ENCODE data around the gene KRT23.

The KRT23 gene

DNA sequence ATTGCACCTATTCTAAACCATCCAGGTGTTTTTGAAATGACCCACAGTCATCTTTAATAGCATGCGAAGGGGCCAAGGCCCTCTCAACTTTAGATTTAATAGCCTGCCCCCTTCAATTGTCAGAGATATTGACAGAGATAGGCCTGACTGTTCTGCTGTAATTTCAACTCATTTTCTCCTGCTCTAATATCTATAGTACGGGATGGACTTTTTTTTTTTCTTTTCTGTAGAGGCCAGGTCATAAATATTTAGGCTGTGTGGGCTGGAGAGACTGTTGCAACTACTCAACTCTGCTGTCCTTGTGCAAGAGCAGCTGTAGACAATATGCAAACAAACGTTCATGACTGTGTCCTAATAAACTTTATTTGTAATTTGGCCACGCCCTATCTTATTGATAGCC lies 27.7 kb downstream of the KRT23 start:
- no peak for DNase-seq (ENCODE audit: low read depth)

GRCh38 chr17:40909351-40909750 lies 28.1 kb downstream of the KRT23 start:
- peak; percentile 22 for DNase-seq (ENCODE audit: low read depth)

- no peak for DNase-seq (ENCODE audit: low read depth)
These were observed 30.8 kb downstream of the KRT23 start for GRCh38 chr17:40906613-40907012.

- DNase-seq (ENCODE audit: low read depth), result no peak
These were observed 32.1 kb downstream of the KRT23 start for GRCh38 chr17:40905370-40905769.

DNA sequence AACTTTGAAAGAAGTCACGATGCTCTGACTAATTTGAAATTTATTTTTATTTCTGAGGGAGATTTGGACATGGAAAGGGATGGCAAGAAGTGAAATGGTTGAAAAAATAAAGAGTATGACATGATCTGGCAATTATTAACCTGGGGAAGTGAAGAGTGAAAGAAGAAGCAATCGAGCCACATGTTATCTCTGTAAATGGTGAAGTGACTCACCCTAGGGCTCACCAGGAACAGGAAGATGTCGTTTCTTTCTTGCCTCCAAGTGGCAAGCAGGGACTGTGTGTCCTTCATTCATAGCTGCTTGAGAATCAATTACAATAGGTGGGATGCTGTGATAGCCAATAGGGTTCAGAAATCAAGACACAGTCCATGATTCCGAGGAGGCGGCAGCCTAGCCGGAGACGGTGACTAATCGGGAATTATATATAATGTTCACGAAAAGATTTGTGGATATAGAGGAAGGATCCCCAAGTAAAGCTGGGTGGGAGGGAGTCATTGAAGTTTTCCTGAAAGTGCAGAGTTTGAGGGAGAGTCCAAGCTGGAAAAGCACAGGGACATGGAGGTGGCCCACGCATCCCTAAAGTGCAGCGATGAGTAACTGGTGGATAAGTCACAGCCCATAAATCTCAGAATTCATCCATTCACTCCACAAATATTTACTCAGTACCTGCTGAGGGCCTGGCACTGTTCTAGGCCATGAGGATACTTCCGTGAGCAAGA lies 34.2 kb downstream of the KRT23 start:
- no peak for DNase-seq (ENCODE audit: low read depth)

DNA sequence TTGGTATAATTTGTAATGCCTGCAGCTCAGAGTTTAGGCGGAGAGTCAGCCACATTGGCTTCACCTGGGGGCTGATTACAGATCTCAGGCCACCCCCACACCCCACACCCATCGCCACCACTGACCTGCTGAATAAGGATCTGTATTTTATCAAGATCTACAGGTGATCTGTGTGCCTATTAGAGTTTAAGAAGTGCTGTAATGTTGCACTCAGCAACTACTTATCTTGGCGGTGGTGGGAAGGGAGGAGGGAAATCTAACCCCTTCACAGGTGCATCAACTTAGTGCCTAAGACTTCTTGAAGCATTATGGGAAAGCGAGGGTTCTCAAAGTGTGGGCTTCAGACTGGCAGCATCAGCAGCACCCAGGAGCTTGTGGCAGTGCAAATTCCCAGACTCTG lies 34.9 kb downstream of the KRT23 start:
- no peak for DNase-seq (ENCODE audit: low read depth)

DNA sequence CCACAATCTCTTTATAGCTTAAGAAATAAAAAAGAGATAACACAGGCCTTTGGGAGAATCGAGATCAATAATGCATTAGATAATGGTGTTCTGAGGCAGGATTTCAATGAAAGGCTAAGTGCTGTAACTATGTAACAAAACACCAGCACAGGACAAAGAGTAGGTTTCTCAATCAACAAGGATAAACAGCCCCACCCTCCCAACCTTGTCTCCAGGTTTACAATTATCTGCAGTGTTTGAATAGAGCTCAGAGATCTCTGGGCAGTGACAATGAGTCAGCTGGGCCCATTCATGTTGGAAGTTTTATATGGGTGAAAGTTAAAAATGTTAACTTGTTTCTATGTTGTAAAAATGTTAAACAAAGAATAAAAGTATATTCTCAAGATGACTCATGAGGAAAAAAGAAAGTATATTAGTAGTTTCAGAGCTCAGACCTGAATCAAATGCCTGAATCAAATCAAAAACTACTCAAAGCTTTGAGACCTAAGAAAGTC lies 35.4 kb downstream of the KRT23 start:
- DNase-seq (ENCODE audit: low read depth), result no peak

GRCh38 chr17:40900809-40901356 lies 36.6 kb downstream of the KRT23 start:
- no peak for DNase-seq (ENCODE audit: low read depth)

DNA sequence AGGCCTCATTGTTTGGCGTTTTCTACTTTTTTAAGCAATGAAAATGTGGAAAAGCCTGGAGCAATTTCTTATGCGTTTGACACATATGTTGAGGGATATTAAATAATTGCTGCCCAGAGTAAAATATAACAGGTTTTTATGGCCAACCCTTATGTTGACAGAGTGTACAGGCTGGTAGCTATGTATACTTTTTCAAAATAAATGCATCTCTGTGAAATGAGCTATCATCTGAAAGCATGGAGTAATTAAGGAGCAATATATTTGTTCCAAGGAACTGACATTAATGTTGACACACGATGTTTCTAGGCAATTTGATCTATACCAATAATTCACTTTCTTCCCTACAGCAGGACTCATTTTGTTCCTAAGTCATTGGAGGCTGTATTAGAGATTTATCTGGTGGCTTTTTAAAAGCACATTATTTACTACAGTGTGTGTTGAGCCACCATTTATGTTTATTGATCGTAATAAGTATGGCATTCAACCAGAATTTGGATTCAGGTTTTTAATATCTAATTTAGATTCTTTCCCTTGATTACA lies 40.5 kb downstream of the KRT23 start:
- no peak for DNase-seq (ENCODE audit: low read depth)

DNA sequence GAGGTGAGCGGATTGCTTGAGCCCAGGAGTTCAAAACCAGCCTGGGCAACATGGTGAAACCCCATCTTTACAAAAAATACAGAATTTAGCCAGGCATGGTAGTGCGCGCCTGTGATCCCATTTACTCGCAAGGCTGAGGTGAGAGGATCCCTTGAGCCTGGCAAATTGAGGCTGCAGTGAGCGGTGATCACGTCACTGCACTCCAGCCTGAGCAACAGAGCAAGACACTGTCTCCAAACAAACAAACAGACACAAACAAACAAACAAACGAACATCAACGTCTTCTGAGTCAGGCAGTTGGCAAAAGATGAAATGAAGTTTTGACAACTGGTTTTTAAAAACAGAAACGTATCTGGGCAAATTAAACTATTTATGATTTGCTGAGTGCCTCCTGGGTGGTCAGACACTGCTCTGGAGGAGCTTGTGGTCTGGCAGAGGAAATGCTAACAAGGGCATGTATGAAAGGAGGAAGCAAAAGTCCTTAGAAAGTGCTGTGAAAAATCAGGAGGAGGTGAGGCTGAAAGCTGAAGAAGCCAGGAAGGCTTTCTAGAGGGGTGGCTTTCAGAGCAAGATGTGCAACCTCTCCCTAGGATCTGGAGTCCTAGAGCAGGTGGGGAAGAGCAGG lies 42.2 kb downstream of the KRT23 start:
- no peak for DNase-seq (ENCODE audit: low read depth)

- no peak for DNase-seq (ENCODE audit: low read depth)
These were observed 49.2 kb downstream of the KRT23 start for GRCh38 chr17:40888196-40888720.

DNA sequence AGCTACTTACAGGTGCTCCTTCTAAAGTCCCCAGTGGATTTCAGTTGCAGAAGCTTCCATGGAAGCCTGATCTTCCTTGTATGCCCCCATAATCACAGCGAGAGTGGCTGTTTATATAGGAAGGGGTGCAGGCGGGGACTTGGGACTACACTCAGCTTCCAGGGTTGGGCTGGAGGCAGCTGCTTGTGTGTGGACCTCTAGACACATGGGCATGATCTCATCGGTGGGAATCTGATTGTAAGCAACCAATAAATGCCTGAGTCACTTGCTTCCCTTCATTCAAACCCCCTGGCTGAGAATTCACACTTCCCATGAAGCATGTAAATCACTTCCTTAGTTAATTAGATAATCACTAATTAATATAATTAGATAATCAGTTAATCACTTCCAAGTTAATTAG lies 51.4 kb downstream of the KRT23 start:
- no peak for DNase-seq (ENCODE audit: low read depth)

DNA sequence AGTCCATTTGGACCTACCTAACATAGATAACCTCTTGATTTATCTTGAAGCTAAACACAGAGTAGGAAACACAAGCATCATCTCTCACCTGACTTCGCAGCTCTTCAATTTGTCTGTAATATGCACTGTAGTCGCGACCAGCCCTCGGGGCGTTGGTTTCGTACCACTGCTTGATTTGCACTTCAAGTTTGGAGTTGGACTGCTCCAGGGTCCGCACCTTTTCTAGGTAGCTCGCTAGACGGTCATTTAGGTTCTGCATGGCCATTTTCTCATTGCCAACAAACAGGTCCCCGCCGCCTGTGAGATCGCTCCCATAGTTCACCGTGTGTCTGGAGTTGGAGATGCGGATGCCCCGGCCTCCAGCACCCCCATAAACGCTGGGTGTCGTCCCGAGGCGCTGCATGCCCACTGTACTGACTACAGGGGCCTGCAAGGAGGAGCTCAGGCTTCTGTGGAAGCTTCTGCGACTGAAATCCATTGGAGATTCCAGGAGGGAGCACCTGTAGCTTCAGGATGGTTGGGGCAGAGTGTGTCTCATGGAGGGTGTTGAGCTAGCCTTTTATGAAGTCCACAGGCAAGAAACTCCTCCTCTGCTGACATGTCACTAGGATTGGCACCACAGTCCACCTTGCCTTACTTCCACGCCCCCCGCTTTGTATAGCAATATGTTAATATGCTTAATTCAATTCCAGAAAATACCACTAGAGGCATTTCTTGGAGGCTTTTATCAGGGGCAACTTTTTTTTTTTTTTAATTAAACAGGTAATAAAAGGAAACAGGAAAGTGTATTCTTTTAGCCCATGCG lies 52.5 kb downstream of the KRT23 start, which contains the start of gene KRT20:
Gene KRT20 (minus strand): TSS at position 535 of the 805 bp plus-strand sequence. CDS start 57 bp downstream, at position 478.
- no peak for DNase-seq (ENCODE audit: low read depth)

GRCh38 chr17:40883626-40884334 lies 53.7 kb downstream of the KRT23 start:
- no peak for DNase-seq (ENCODE audit: low read depth)

GRCh38 chr17:40883031-40883430 lies 54.4 kb downstream of the KRT23 start:
- DNase-seq (ENCODE audit: low read depth), result no peak

DNA sequence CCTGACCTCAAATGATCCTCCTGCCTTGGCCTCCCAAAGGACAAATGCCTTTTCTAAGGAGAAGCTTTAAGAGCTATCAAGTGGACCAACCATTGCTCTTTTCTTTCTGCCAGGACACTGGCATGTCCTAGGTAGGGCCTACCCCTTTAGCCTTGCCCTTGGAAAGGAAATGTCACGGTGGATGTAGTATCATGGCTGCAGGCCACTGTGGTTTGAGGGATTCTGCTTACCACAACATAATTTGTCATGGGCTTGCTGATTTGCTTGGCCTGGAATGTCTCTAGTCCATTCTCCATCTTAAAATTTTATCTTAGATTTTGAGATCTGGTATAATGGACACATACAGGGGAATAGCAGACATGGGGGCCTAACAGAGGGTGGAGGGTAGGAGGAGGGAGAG lies 58.4 kb downstream of the KRT23 start:
- DNase-seq (ENCODE audit: low read depth), result no peak

- no peak for DNase-seq (ENCODE audit: low read depth)
These were observed 59.4 kb downstream of the KRT23 start for GRCh38 chr17:40878044-40878443.

DNA sequence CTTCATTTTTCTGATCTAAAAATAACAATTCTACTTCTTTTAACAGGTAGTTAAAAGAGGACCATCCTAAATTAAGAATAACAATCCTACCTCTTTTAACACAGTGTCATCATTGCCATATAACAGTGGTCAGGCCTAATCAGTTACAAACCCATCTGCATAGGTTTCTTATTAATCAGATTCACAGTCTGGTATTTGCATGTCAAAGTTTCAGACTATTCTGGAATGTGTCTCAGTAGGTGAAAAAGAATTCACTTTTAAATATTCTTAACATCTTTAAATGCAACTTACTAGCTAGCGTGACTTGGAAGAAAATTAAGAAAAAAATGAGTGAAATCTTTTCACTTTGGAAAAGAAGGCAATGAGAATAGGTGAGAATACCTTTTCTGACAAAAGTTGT lies 63.6 kb downstream of the KRT23 start:
- DNase-seq (ENCODE audit: low read depth), result no peak

DNA sequence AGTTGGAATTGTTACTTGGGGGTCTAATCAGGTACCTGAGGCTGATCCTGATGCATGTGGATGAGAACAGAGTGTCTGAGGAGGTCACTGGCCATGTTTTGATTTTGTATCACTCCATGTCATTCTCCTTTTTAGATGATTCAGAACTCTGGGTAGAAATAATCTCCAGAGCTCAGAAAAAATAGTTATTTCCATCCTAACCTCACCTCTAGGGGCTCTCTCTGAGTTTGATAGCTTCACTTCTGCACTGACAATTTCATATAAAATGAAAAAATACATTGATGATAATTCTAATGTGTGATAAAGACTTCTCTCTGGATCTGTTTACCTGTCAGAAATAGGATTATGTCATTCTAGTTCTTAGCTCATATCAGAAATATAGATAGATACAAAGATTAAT lies 64.2 kb downstream of the KRT23 start:
- DNase-seq (ENCODE audit: low read depth), result no peak

Measured in stimulated activated CD8-positive, alpha-beta memory T cell treated with anti-CD3 and anti-CD28 coated beads, Interleukin-7, amount 100 ng/mL, for 24 hours (primary cell).